GM20000 (cell line): ENCODE measurements around the gene FHIP2A.
"Not testable (repeated sequence)": the region's sequence is repeated elsewhere in the genome, so short reads cannot be mapped to it uniquely, and the experiment has no call there.

Experiments
- DNase-seq: peaks from one replicate; pipeline ENCODE4 v3.0.0; 2012; ENCODE audit warnings: low spot score
- TF ChIP-seq, protein P1 (sequence below): IDR thresholded peaks from 2 replicates; pipeline ENCODE4 v1.5.1; 2012; ENCODE audit warnings: mild to moderate bottlenecking, control low read depth; ENCODE audit errors: extremely low read depth, missing control alignments

The FHIP2A gene

DNA sequence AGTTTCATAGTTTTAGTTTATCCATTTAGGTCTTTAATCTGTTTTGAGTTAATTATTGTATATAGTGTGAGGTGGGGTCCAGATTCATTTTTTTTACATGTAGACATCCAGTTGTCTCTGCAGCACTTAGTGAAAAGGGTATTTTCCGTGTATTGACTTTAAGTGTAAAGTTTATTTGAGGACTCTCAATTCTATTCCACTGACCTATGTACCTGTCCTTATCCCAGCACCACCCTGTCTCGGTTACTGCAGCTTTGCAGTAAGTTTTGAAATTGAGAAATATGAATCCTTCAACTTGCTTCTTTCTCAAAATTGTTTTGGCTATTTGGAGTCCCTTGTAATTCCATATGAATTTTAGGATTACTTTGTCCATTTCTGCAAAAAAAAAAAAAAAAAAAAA, 29.8 kb downstream of the FHIP2A start:
- TF ChIP-seq, protein P1, sequence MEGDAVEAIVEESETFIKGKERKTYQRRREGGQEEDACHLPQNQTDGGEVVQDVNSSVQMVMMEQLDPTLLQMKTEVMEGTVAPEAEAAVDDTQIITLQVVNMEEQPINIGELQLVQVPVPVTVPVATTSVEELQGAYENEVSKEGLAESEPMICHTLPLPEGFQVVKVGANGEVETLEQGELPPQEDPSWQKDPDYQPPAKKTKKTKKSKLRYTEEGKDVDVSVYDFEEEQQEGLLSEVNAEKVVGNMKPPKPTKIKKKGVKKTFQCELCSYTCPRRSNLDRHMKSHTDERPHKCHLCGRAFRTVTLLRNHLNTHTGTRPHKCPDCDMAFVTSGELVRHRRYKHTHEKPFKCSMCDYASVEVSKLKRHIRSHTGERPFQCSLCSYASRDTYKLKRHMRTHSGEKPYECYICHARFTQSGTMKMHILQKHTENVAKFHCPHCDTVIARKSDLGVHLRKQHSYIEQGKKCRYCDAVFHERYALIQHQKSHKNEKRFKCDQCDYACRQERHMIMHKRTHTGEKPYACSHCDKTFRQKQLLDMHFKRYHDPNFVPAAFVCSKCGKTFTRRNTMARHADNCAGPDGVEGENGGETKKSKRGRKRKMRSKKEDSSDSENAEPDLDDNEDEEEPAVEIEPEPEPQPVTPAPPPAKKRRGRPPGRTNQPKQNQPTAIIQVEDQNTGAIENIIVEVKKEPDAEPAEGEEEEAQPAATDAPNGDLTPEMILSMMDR, result no peak
- no peak for DNase-seq

DNA sequence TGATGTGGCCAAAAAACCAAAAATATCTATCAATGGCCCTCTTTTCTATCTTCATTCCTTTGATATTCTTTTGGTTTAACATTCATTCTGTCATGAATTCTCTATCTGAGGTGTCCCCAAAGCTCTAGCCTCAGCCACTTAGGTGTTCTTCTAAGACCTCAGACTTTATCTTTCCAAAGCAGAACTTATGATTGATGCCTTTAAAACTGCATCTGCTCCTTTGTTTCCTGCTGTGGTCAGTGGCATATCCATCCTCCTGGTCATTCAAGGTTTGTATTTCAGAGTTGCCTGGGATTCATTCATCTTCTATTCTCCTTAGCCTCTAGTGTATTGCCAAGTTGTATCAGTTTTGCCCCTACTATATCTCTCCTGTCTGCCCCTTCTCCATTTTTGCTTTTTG, 30.6 kb downstream of the FHIP2A start:
- TF ChIP-seq, protein P1, result no peak
- DNase-seq, result no peak

DNA sequence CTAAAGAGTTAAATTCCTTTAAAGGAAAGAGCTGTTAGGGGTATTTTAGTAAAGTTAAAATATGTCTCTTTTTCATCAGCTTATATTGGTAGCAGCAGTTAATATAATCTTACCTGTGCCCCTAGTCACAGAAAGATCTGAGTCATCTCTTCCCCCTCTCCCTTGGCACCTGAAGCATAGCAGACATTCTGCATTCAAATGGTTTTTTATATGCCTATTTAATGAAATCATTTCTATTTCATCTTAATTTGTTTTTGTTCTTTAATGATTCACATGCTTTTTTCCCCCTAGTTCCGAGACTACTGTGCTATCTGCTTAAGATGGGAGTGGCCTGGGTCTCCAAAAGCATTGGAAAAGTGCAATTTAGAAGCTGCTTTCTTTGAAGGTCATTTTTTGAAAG, 33.3 kb downstream of the FHIP2A start:
- TF ChIP-seq, protein P1, result no peak
- DNase-seq, result no peak

DNA sequence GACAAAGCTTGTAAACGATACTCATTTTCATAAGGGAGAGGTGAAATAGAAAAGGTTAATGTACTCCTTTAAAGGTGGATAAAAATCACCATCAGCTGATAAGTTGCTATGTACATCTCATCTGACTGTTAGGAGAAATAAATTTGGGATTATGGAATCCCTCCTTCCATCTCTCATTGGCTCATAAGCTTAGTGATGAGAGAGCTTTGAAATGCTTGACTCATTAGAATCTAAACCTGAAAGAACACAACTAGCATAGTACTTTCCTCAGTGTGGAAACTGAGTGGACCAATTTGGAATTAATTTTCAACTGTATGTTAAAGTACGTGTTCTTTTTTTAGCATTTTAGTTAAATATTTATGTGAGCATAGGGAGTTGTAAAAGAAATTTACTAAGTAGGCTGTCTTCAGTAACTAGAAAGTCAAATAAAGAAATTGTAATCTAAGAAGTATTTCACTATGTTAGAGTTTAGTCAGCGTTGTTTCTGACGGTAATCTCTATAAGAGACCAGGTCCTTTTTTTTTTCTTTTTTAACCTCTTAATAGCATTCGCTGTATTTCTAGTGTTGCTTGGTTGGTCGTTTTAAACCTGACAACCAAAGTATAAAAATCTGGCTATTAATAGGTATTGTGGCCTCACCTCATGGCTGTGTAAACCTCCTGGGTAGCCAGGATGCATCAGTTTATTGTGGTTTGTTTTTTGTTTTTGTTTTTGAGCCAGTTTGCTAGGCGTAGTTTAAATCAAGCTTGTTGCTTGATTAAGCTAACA, 34.4 kb downstream of the FHIP2A start:
- DNase-seq, result no peak
- TF ChIP-seq, protein P1, result no peak

DNA sequence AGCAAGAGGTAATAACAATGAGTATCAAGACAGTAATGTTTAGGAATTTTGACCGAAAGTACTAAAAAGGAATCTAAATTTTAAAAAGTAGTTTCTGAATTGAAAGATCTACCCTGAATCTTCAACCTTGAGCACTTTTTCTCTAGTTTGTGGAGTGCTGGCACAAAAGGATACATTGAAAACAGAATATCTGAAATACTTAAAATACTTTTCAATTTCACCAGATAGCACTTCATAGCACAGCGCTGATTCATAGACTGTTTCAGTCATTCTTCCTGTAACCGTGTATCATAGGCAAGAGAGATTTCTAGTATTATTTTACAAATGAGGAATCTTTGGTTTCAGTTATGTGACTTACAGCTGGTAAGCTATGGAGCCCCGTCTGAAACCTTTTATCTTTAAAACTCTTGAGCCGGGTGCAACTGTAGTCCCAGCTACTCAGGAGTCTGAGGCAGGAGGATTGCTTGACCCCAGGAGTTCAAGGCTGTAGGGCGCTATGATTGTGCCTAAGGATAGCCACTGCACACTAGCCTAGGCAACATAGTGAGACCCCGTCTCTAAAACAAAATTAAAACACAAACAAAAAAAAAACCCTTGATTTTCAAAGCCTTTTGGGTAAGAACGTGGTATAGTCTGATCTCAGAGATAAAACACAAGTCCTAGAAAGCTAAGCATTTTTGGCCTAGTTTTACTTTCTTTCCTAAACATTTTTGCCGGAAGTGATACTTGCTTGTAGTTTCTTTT, 35.1 kb downstream of the FHIP2A start:
- DNase-seq, result no peak
- TF ChIP-seq, protein P1, result no peak

DNA sequence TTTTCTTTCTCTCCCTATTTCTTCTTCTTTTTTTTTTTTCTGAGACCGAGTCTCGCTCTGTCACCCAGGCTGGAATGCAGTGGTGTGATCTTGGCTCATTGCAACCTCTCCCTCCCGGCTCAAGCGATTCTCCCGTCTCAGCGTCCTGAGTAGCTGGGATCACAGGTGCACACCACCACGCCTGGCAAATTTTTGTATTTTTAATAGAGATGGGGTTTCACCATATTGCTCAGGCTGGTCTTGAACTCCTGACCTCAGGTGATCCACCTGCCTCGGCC, 35.6 kb downstream of the FHIP2A start:
- DNase-seq, result not testable (repeated sequence)

DNA sequence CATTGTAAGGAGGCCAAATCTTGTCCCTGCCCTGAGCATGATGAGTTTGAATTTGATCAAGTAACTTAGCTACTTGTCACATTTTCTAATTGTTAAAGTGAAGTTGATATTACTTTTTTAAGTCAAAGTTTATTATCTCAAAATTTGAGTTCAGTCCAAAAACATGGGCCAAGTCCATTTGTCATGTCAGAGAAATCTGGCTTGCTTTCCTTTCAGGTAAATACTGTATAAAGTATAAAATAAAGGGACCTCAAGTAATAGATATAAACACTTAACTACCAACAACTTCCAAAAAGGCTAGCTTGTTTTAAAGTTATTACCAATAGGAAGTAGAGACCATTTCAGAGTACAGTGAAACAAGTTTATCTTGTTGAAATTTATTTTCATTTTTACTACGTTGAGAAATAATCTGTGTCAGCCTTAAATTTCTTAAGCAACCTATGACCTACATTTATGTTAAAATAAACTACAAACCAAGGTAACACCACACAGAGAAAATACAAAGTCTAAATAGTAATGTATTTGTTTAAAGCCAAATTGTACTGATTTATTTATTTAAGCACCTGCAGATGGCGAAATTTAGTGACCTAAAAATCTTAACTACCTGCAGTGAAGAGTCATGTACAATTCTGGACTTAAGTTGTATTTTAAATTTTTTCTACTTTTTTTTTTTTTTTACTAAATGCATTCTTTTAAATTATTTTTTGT, 36.5 kb downstream of the FHIP2A start:
- TF ChIP-seq, protein P1, result no peak
- DNase-seq, result no peak

DNA sequence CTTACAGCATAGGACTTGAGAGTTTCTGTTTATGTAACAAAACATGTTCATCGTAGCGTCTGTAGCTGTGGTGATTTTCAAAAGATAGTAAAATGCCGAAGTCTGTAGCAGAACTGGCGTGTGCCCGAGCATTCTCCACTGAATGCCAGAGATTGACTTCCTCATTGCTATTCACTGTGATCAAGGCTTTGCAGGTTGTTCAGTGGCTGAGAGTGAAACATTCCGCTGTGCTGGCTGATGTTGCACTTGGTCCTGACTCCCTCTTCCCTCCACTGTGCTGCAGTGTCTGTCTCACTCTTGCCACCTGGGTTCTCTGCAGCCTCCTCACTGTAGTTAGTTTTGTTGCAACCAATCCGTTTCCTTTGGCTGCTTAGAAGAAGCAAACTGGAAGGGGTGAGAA, 37.6 kb downstream of the FHIP2A start:
- no peak for DNase-seq
- TF ChIP-seq, protein P1, result no peak
